Measurements from ENCODE around the gene FOXD2. TPM values are rescaled to one million over a fixed set of nuclear protein-coding genes. Genes with fewer than 3 reads are reported as not detected.

FOXD2 gene
- total RNA-seq, 1 donor from 2014 or later, result 0.35 TPM

GRCh38 chr1:47395433-47395832 is 42.4 kb upstream of the FOXD2 start:
- ATAC-seq (no peak), DNase-seq (no peak)
- Histone ChIP-seq H3K36me3 (no peaks in the 10 kb centered on the region), H3K9me3 (no peaks in the 10 kb centered on the region), H3K27me3 (peaks cover 16% of the 10 kb centered on the region), H3K27ac (no peak overlapping the region), H3K4me3 (no peak overlapping the region), H3K4me1 (no peaks in the 10 kb centered on the region)
- intact Hi-C loops (cut with DNase I), result no loop called here
- no peak for TF ChIP-seq CTCF (IDR thresholded peaks at IDR 0.05)

GRCh38 chr1:47396671-47397196 is 41.1 kb upstream of the FOXD2 start:
- Histone ChIP-seq H3K4me1 (no peaks in the 10 kb centered on the region), H3K4me3 (no peak overlapping the region), H3K27ac (no peak overlapping the region), H3K36me3 (no peaks in the 10 kb centered on the region), H3K9me3 (no peaks in the 10 kb centered on the region), H3K27me3 (peaks cover 16% of the 10 kb centered on the region)
- DNase-seq (no peak), ATAC-seq (no peak)
- intact Hi-C loops (cut with DNase I), result no loop called here
- no peak for TF ChIP-seq CTCF (IDR thresholded peaks at IDR 0.05)

- no peak for TF ChIP-seq CTCF (IDR thresholded peaks at IDR 0.05)
- Histone ChIP-seq H3K9me3 (no peaks in the 10 kb centered on the region), H3K4me3 (no peak overlapping the region), H3K4me1 (no peaks in the 10 kb centered on the region), H3K36me3 (no peaks in the 10 kb centered on the region), H3K27me3 (peaks cover 6% of the 10 kb centered on the region), H3K27ac (no peak overlapping the region)
- ATAC-seq, result no peak
- intact Hi-C loops (cut with DNase I), result no loop called here
- no peak for DNase-seq
Measured at GRCh38 chr1:47399138-47399845, 38.6 kb upstream of the FOXD2 start.

GRCh38 chr1:47399846-47400155 is 38.0 kb upstream of the FOXD2 start:
- H3K4me3 ChIP-seq, result no peak overlapping the region
- ATAC-seq, result no peak
- DNase-seq, result no peak
- H3K27ac ChIP-seq, result no peak overlapping the region
- no peaks in the 10 kb centered on the region for H3K4me1 ChIP-seq
- no peak for TF ChIP-seq CTCF (IDR thresholded peaks at IDR 0.05)
- peaks cover 6% of the 10 kb centered on the region for H3K27me3 ChIP-seq
- intact Hi-C loops (cut with DNase I), result no loop called here
- no peaks in the 10 kb centered on the region for H3K36me3 ChIP-seq
- no peaks in the 10 kb centered on the region for H3K9me3 ChIP-seq

GRCh38 chr1:47401761-47402160 is 36.1 kb upstream of the FOXD2 start:
- peak; percentile 53 for ATAC-seq
- intact Hi-C loops (cut with DNase I), result no loop called here
- no peak for DNase-seq
- Histone ChIP-seq H3K36me3 (no peaks in the 10 kb centered on the region), H3K4me1 (no peaks in the 10 kb centered on the region), H3K27ac (no peak overlapping the region), H3K27me3 (peaks cover 6% of the 10 kb centered on the region), H3K9me3 (no peaks in the 10 kb centered on the region), H3K4me3 (no peak overlapping the region)
- no peak for TF ChIP-seq CTCF (IDR thresholded peaks at IDR 0.05)

- H3K36me3 ChIP-seq, result no peaks in the 10 kb centered on the region
- H3K27ac ChIP-seq, result no peak overlapping the region
- H3K27me3 ChIP-seq, result peaks cover 6% of the 10 kb centered on the region
- H3K4me1 ChIP-seq, result no peaks in the 10 kb centered on the region
- no peak overlapping the region for H3K4me3 ChIP-seq
- ATAC-seq, result no peak
- no peak for DNase-seq
- intact Hi-C loops (cut with DNase I), result no loop called here
- no peaks in the 10 kb centered on the region for H3K9me3 ChIP-seq
- TF ChIP-seq CTCF (IDR thresholded peaks at IDR 0.05), result no peak
Measured at GRCh38 chr1:47402591-47402990, 35.3 kb upstream of the FOXD2 start.

Data from upper lobe of right lung (tissue), 1 donor.